Measurements from ENCODE around the gene HAPSTR1. TPM values are rescaled to one million over a fixed set of nuclear protein-coding genes. Genes with fewer than 3 reads are reported as not detected.

The HAPSTR1 gene
- total and polyA plus RNA-seq, 10 donors = 7.3 to 84.1 (median 74.3) TPM

- peak overlapping the region in 1 of 8 donors; percentile 18 for H3K4me3 ChIP-seq
- no peak for DNase-seq
- WGBS, 5 donors = 26 to 46% (median 32%) methylated on average over 2 of the region's 2 CpGs
- TF ChIP-seq POLR2AphosphoS5 (IDR thresholded peaks at IDR 0.05) (peak in 1 of 3 donors; percentile 39), POLR2A (IDR thresholded peaks at IDR 0.05) (no peak), CTCF (IDR thresholded peaks at IDR 0.05 in 8 of 11, conservative IDR thresholded peaks at IDR 0.05 in 3 of 11) (no peak)
- intact Hi-C loops (cut with DNase I; ENCODE audit: low total_unique reads) = loop anchor here (10.0 kb wide), 1 partner anchor 158 kb away; no protein-coding TSS in a partner anchor
- H3K36me3 ChIP-seq = peaks cover 0 to 100% (median 50%) of the 10 kb centered on the region in 6 donors
- H3K27me3 ChIP-seq (replicated peaks in 1 of 7) = no peaks in the 10 kb centered on the region
- no peaks in the 10 kb centered on the region for H3K9me3 ChIP-seq
- peaks cover 80 to 100% (median 100%) of the 10 kb centered on the region in 6 donors for H3K4me1 ChIP-seq
- peak overlapping the region in 5 of 8 donors; percentile 3 to 78 (median 24) for H3K27ac ChIP-seq
Measured at GRCh38 chr16:9102379-9102778, 10.9 kb downstream of the HAPSTR1 start.

DNA sequence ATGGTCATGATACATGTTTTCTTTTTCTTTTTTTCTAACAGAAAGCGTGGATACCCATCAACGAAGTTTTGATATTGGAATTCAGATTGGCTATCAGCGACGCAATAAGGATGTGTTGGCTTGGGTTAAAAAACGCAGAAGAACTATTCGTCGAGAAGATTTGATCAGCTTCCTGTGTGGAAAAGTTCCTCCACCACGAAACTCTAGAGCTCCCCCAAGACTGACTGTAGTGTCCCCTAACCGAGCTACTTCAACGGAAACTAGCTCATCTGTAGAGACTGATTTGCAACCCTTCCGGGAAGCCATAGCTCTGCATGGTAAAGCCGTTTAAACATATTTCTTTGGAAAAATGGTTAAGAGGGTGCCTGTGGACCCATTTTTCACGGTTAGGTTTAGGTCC is 11.5 kb downstream of the HAPSTR1 start:
- H3K27me3 ChIP-seq (replicated peaks in 1 of 7) = no peaks in the 10 kb centered on the region
- WGBS, 5 donors = 62 to 80% (median 75%) methylated on average over 13 of the region's 13 CpGs
- peak overlapping the region in 5 of 8 donors; percentile 3 to 78 (median 24) for H3K27ac ChIP-seq
- peaks cover 0 to 100% (median 50%) of the 10 kb centered on the region in 6 donors for H3K36me3 ChIP-seq
- peak overlapping the region in 1 of 8 donors; percentile 18 for H3K4me3 ChIP-seq
- peak in 1 of 3 donors; percentile 15 for TF ChIP-seq POLR2AphosphoS5 (IDR thresholded peaks at IDR 0.05)
- no peak for TF ChIP-seq POLR2A (IDR thresholded peaks at IDR 0.05)
- peaks cover 75 to 100% (median 99%) of the 10 kb centered on the region in 6 donors for H3K4me1 ChIP-seq
- DNase-seq = no peak
- intact Hi-C loops (cut with DNase I; ENCODE audit: low total_unique reads) = loop anchor here (10.0 kb wide), 1 partner anchor 158 kb away; no protein-coding TSS in a partner anchor
- no peaks in the 10 kb centered on the region for H3K9me3 ChIP-seq

DNA sequence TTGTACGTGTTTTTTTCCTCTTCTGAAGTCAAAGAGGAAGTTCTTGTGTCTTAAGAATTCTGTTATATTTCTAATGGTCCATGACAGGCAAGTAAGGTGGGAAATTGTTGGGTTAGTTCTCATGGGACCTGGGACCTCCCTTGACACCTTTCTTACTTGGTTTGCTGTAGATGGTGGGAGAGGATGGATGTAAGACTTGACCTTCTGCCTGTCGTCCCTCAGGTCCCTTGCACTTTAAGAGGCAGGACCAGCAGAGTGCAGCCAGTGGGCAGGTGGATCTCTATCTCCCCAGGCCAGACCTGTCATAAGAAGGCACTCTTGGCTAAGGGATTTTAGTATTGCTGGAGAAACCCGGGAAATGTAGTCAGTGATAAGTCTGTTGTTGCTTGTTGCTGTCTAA is 12.1 kb downstream of the HAPSTR1 start:
- H3K9me3 ChIP-seq = no peaks in the 10 kb centered on the region
- peaks cover 72 to 100% (median 99%) of the 10 kb centered on the region in 6 donors for H3K4me1 ChIP-seq
- no peaks in the 10 kb centered on the region for H3K27me3 ChIP-seq (replicated peaks in 1 of 7)
- TF ChIP-seq CTCF (IDR thresholded peaks at IDR 0.05 in 8 of 11, conservative IDR thresholded peaks at IDR 0.05 in 3 of 11) (no peak), POLR2AphosphoS5 (IDR thresholded peaks at IDR 0.05) (no peak), POLR2A (IDR thresholded peaks at IDR 0.05) (no peak)
- peaks cover 0 to 100% (median 54%) of the 10 kb centered on the region in 6 donors for H3K36me3 ChIP-seq
- 56 to 70% (median 65%) methylated on average over 3 of the region's 3 CpGs for WGBS, 5 donors
- DNase-seq = no peak
- peak overlapping the region in 1 of 8 donors; percentile 18 for H3K4me3 ChIP-seq
- peak overlapping the region in 3 of 8 donors; percentile 12 to 78 (median 42) for H3K27ac ChIP-seq
- intact Hi-C loops (cut with DNase I; ENCODE audit: low total_unique reads) = loop anchor here (10.0 kb wide), 1 partner anchor 159 kb away; no protein-coding TSS in a partner anchor

DNA sequence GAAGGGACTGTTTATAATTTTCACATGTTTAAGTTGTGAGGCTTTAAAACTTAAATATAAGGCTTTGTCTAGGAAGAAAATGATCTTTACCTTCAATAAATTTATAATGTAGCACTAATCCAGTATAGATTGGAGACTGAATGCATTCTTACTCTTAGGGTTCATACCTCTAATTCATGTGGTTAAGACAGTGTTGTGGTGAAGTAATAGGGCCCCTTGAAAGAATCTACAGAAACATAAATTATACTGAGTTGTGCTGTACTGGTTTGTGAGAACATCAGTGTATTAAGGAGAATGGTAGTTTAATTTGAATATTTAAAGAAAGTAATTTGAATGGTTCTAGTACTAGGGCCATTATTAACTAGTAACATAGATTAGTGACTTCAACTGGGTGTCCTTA is 13.7 kb downstream of the HAPSTR1 start:
- peaks cover 0 to 100% (median 62%) of the 10 kb centered on the region in 6 donors for H3K36me3 ChIP-seq
- intact Hi-C loops (cut with DNase I; ENCODE audit: low total_unique reads) = loop anchor here (10.0 kb wide), 1 partner anchor 160 kb away; no protein-coding TSS in a partner anchor

More for the DNA sequence above, 13.7 kb downstream of the HAPSTR1 start:
- H3K9me3 ChIP-seq = no peaks in the 10 kb centered on the region
- peaks cover 74 to 100% (median 99%) of the 10 kb centered on the region in 6 donors for H3K4me1 ChIP-seq
- H3K27me3 ChIP-seq (replicated peaks in 1 of 7) = no peaks in the 10 kb centered on the region
- DNase-seq = no peak
- H3K4me3 ChIP-seq = no peak overlapping the region
- TF ChIP-seq POLR2AphosphoS5 (IDR thresholded peaks at IDR 0.05) = no peak
- no peak for TF ChIP-seq CTCF (IDR thresholded peaks at IDR 0.05 in 8 of 11, conservative IDR thresholded peaks at IDR 0.05 in 3 of 11)
- no peak for TF ChIP-seq POLR2A (IDR thresholded peaks at IDR 0.05)
- H3K27ac ChIP-seq = no peak overlapping the region

Data from spleen (tissue), 11 donors.